Measurements from ENCODE around the gene RAD51B.

The RAD51B gene

DNA sequence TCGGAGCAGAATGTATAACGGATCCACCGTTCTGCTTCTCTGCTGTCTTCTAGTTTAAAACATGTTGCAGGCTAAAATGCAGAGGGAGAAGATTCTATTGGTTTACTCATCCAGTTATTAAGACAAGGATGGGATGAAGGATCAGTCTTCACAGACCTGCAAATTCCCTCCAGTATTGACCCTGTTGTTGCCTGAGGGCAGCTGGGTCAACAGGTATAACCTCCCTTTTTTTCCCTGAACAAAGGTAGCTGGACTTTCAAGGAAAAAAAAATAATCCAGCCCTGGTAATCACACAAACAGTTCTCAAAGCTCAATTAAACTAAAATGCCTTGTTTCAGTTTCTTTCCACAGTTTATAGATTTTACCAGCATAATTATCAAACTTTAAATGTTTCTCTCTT is 492.7 kb downstream of the RAD51B start:
- H3K4me1 ChIP-seq (ENCODE audit: insufficient read depth, poor library complexity, severe bottlenecking): peaks cover 4% of the 10 kb centered on the region
- H3K9me3 ChIP-seq (ENCODE audit: severe bottlenecking): no peaks in the 10 kb centered on the region
- DNase-seq (ENCODE audit: low spot score): no peak
- no peak for ATAC-seq (ENCODE audit: low read depth)
- H3K27me3 ChIP-seq (ENCODE audit: insufficient read depth, poor library complexity, severe bottlenecking): no peaks in the 10 kb centered on the region
- no peak overlapping the region for H3K4me3 ChIP-seq (ENCODE audit: severe bottlenecking)
- no peak for TF ChIP-seq CTCF (IDR thresholded peaks at IDR 0.05; ENCODE audit: poor library complexity, severe bottlenecking)
- H3K27ac ChIP-seq (ENCODE audit: poor library complexity, severe bottlenecking): no peak overlapping the region
- H3K36me3 ChIP-seq (ENCODE audit: low read depth): no peaks in the 10 kb centered on the region

- H3K4me3 ChIP-seq (ENCODE audit: severe bottlenecking): no peak overlapping the region
- no peak overlapping the region for H3K27ac ChIP-seq (ENCODE audit: poor library complexity, severe bottlenecking)
- peaks cover 4% of the 10 kb centered on the region for H3K4me1 ChIP-seq (ENCODE audit: insufficient read depth, poor library complexity, severe bottlenecking)
- ATAC-seq (ENCODE audit: low read depth): no peak
- H3K27me3 ChIP-seq (ENCODE audit: insufficient read depth, poor library complexity, severe bottlenecking): no peaks in the 10 kb centered on the region
- DNase-seq (ENCODE audit: low spot score): no peak
- no peaks in the 10 kb centered on the region for H3K36me3 ChIP-seq (ENCODE audit: low read depth)
- no peak for TF ChIP-seq CTCF (IDR thresholded peaks at IDR 0.05; ENCODE audit: poor library complexity, severe bottlenecking)
- no peaks in the 10 kb centered on the region for H3K9me3 ChIP-seq (ENCODE audit: severe bottlenecking)
Measured at GRCh38 chr14:68312884-68313610, 493.5 kb downstream of the RAD51B start.

- Histone ChIP-seq H3K4me3 (ENCODE audit: severe bottlenecking) (no peak overlapping the region), H3K4me1 (ENCODE audit: insufficient read depth, poor library complexity, severe bottlenecking) (peaks cover 1% of the 10 kb centered on the region), H3K9me3 (ENCODE audit: severe bottlenecking) (no peaks in the 10 kb centered on the region), H3K27ac (ENCODE audit: poor library complexity, severe bottlenecking) (no peak overlapping the region), H3K27me3 (ENCODE audit: insufficient read depth, poor library complexity, severe bottlenecking) (no peaks in the 10 kb centered on the region), H3K36me3 (ENCODE audit: low read depth) (no peaks in the 10 kb centered on the region)
- no peak for TF ChIP-seq CTCF (IDR thresholded peaks at IDR 0.05; ENCODE audit: poor library complexity, severe bottlenecking)
- no peak for DNase-seq (ENCODE audit: low spot score)
- ATAC-seq (ENCODE audit: low read depth): no peak
Measured at GRCh38 chr14:68314642-68315041, 495.1 kb downstream of the RAD51B start.

- no peaks in the 10 kb centered on the region for H3K4me1 ChIP-seq (ENCODE audit: insufficient read depth, poor library complexity, severe bottlenecking)
- no peaks in the 10 kb centered on the region for H3K27me3 ChIP-seq (ENCODE audit: insufficient read depth, poor library complexity, severe bottlenecking)
- no peaks in the 10 kb centered on the region for H3K36me3 ChIP-seq (ENCODE audit: low read depth)
- TF ChIP-seq CTCF (IDR thresholded peaks at IDR 0.05; ENCODE audit: poor library complexity, severe bottlenecking): no peak
- ATAC-seq (ENCODE audit: low read depth) (no peak), DNase-seq (ENCODE audit: low spot score) (no peak)
- no peak overlapping the region for H3K4me3 ChIP-seq (ENCODE audit: severe bottlenecking)
- H3K27ac ChIP-seq (ENCODE audit: poor library complexity, severe bottlenecking): no peak overlapping the region
- no peaks in the 10 kb centered on the region for H3K9me3 ChIP-seq (ENCODE audit: severe bottlenecking)
Measured at GRCh38 chr14:68315081-68315480, 495.5 kb downstream of the RAD51B start.

DNA sequence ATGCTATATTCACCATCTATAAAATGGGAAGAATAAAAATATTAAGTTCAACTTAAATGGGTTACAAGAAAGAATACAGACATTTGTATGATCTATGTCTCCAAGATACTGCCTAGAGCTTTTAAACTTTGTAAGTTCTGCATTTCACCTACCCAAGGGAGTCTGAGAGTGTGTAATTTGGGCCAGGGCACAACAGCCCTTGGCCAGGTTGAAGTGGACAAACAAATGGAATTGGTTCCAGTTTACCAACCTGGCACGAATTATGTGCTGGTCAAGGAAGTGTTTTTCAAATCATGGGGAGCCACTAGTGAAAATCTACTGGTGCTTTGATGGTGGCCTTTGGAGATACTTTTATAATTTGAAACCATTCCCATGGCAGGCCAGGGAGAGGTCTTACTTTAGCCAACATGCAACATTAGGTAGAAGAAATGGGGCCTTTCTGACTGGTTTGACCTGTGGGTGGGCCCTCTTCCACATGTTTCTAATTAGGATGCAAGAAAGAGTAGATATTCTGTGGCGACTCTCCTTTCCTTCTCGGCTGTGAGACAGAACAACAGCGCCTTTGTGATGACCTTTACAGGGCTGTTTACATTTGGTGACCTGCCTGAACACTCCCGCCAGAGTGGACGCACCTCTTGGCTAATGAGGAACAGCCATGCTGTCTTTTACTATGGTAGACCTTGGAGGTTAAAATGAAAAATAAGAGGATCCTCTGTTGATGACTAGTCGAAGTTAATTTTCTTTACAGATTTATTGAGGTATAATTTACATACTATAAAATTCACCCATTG is 496.7 kb downstream of the RAD51B start:
- Histone ChIP-seq H3K9me3 (ENCODE audit: severe bottlenecking) (no peaks in the 10 kb centered on the region), H3K27me3 (ENCODE audit: insufficient read depth, poor library complexity, severe bottlenecking) (no peaks in the 10 kb centered on the region), H3K27ac (ENCODE audit: poor library complexity, severe bottlenecking) (no peak overlapping the region), H3K4me3 (ENCODE audit: severe bottlenecking) (no peak overlapping the region), H3K4me1 (ENCODE audit: insufficient read depth, poor library complexity, severe bottlenecking) (no peaks in the 10 kb centered on the region), H3K36me3 (ENCODE audit: low read depth) (no peaks in the 10 kb centered on the region)
- ATAC-seq (ENCODE audit: low read depth) (no peak), DNase-seq (ENCODE audit: low spot score) (no peak)
- no peak for TF ChIP-seq CTCF (IDR thresholded peaks at IDR 0.05; ENCODE audit: poor library complexity, severe bottlenecking)

Data from RWPE2 (cell line).